Type B pancreatic cell (in vitro differentiated cells): ENCODE measurements around the gene LGALS9. TPM values are rescaled to one million over a fixed set of nuclear protein-coding genes. Genes with fewer than 3 reads are reported as not detected.

Source experiments
- DNase-seq: peaks from one replicate; pipeline ENCODE4 v3.0.0; 2021; ENCODE audit warnings: mixed read lengths; ENCODE audit not compliant: unreplicated experiment; ENCODE audit errors: extremely low spot score
- H3K27ac Mint-ChIP-seq: 2 replicates; pipeline ENCODE4 v1.8.0; 2021; ENCODE audit warnings: mild to moderate bottlenecking, mixed read lengths
- H3K27me3 Mint-ChIP-seq: 2 replicates; pipeline ENCODE4 v1.8.0; 2021; ENCODE audit warnings: mixed read lengths
- H3K36me3 Mint-ChIP-seq: 2 replicates; pipeline ENCODE4 v1.8.0; 2021; ENCODE audit warnings: mixed read lengths
- H3K4me1 Mint-ChIP-seq: one replicate; pipeline ENCODE4 v1.8.0; 2021; ENCODE audit warnings: mixed read lengths; ENCODE audit not compliant: unreplicated experiment
- H3K4me3 Mint-ChIP-seq: 2 replicates; pipeline ENCODE4 v1.8.0; 2021; ENCODE audit warnings: mild to moderate bottlenecking, mixed read lengths
- H3K9me3 Mint-ChIP-seq: 2 replicates; pipeline ENCODE4 v1.8.0; 2021; ENCODE audit warnings: mixed read lengths
- total RNA-seq: library from RNA; stranded (reverse); gene quantifications from 2 replicates; pipeline ENCODE4 v1.2.1, GENCODE V29; 2021; ENCODE audit warnings: low replicate concordance
- TF ChIP-seq, protein P1 (sequence below): fragments of 200-600 bp; sonication (generic); conservative IDR thresholded peaks from 2 replicates; pipeline ENCODE4 v1.5.0; 2021; ENCODE audit warnings: antibody characterized with exemption, mild to moderate bottlenecking

Gene LGALS9
- total RNA-seq, 1 donor from 2014 or later = 25.3 TPM

DNA sequence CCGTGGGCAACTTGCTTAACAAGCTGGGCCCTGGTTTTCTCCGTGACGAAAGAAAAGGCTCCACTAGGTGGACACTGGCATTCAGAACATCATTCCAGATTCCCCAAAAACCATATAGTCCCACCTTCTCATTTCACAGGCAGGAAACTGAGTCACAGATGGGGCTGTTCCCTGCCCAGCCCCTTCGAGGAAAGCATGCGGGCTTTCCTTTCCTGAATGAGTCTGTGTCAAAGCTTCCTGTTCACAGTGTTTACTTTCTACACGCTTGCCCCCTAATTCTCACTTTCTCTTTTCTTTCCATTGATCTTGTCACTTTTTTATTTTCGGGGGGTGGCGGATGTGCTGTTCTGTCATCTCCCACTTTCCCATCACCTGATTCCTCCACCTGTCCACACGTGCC lies 10.3 kb upstream of the LGALS9 start:
- DNase-seq = no peak
- Mint-ChIP-seq H3K27me3 (no peaks in the 10 kb centered on the region), H3K9me3 (no peaks in the 10 kb centered on the region), H3K4me1 (no peaks in the 10 kb centered on the region), H3K36me3 (peaks cover 13% of the 10 kb centered on the region), H3K4me3 (no peak overlapping the region), H3K27ac (no peak overlapping the region)
- TF ChIP-seq, protein P1, sequence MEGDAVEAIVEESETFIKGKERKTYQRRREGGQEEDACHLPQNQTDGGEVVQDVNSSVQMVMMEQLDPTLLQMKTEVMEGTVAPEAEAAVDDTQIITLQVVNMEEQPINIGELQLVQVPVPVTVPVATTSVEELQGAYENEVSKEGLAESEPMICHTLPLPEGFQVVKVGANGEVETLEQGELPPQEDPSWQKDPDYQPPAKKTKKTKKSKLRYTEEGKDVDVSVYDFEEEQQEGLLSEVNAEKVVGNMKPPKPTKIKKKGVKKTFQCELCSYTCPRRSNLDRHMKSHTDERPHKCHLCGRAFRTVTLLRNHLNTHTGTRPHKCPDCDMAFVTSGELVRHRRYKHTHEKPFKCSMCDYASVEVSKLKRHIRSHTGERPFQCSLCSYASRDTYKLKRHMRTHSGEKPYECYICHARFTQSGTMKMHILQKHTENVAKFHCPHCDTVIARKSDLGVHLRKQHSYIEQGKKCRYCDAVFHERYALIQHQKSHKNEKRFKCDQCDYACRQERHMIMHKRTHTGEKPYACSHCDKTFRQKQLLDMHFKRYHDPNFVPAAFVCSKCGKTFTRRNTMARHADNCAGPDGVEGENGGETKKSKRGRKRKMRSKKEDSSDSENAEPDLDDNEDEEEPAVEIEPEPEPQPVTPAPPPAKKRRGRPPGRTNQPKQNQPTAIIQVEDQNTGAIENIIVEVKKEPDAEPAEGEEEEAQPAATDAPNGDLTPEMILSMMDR = no peak

DNA sequence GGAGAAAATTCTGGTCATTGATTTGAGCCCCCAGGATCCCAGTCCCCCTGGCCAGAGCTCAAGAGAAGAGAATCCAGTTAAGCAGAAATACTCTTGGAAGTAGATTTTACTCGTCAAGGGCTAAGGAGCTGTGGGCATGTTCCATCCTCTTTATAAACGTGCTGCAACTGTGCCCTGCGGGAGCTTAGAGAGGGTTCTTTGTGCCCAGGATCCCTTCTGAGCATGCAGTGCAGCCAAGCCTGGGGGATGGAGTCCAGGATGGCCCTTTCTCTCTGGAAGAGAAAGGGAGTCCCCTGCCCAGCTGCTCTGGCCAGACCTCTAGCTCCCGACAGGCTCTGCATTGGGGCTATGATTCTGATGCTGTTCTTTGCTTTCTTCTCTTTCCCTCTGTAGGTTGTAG lies 9.5 kb upstream of the LGALS9 start:
- Mint-ChIP-seq H3K4me1 (no peaks in the 10 kb centered on the region), H3K36me3 (peaks cover 8% of the 10 kb centered on the region)
- no peak for DNase-seq

DNA sequence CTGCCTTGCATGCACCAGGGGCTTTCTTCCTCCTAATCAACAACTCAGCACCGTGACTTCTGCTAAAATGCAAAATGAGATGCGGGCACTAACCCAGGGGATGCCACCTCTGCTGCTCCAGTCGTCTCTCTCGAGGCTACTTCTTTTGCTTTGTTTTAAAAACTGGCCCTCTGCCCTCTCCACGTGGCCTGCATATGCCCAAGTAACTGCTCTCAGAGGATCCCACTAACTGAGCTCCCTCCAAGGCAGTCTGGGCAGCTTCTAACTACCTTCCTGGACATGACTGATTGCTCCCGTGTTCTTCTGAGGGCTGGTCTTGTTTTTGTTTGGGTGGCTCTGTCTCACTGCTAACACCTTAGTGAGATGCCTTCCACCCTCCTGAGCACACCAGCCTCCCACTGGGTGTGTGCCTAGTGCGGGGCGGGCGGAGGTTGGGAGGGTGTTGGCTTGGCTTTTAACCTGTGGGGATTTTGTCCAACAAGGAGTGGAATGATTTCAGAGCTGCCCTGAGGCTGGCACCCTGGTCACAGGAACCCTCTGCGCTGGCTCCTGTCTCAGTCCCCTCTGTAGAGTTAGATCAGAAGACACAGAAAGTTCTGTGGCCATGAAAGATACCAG lies 8.9 kb upstream of the LGALS9 start:
- Mint-ChIP-seq H3K4me1 (no peaks in the 10 kb centered on the region), H3K9me3 (no peaks in the 10 kb centered on the region), H3K27ac (no peak overlapping the region), H3K4me3 (no peak overlapping the region), H3K27me3 (no peaks in the 10 kb centered on the region), H3K36me3 (peaks cover 5% of the 10 kb centered on the region)
- DNase-seq = no peak
- TF ChIP-seq, protein P1 = no peak

More for the DNA sequence above, 9.5 kb upstream of the LGALS9 start:
- no peak overlapping the region for H3K4me3 Mint-ChIP-seq
- H3K9me3 Mint-ChIP-seq = no peaks in the 10 kb centered on the region
- TF ChIP-seq, protein P1 = no peak
- no peak overlapping the region for H3K27ac Mint-ChIP-seq
- H3K27me3 Mint-ChIP-seq = no peaks in the 10 kb centered on the region

DNA sequence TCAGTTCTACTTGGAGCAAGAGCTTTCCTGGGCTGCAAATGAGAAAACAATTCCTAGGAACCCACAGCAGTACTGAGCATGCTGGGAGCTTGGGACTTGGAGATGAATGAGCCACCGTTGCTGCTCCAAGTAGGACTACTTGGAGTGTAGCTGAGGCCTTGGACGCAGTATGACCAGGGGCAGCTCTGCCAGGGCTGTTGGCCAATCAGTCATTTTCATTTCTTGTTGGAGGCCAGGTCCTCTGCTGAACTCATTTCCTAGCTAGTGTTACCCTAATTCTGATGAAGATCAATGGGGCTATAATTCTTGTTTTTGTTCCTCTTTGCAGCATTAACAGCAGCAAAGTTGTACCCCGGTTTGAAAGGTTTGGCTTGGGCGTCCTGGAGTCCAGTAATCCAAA lies 8.0 kb upstream of the LGALS9 start:
- TF ChIP-seq, protein P1 = no peak
- H3K9me3 Mint-ChIP-seq = no peaks in the 10 kb centered on the region
- H3K4me3 Mint-ChIP-seq = no peak overlapping the region
- no peaks in the 10 kb centered on the region for H3K27me3 Mint-ChIP-seq
- no peak overlapping the region for H3K27ac Mint-ChIP-seq
- H3K4me1 Mint-ChIP-seq = no peaks in the 10 kb centered on the region
- DNase-seq = no peak
- peaks cover 5% of the 10 kb centered on the region for H3K36me3 Mint-ChIP-seq

DNA sequence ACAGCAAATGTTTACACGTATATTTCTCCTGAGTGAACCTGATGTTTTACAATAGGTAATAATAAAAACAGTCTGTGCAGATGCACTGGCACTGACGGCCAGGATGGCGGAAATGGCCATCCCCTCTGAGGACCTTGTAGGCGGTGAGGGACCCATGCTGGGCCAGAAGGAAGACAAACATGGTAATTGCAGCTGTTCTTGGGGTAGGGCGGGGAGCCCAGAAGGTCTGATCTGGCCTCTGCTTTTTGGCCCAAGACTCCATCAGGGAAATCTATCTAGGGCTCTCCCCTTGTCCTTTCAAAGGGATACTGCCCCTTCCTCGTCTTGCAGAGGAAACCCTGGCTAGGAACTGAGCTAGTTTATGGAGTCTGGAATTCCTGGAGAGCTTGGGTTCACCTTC lies 7.4 kb upstream of the LGALS9 start:
- Mint-ChIP-seq H3K9me3 (no peaks in the 10 kb centered on the region), H3K36me3 (peaks cover 5% of the 10 kb centered on the region), H3K27me3 (no peaks in the 10 kb centered on the region), H3K4me3 (no peak overlapping the region), H3K27ac (no peak overlapping the region), H3K4me1 (no peaks in the 10 kb centered on the region)
- no peak for DNase-seq
- TF ChIP-seq, protein P1 = no peak

DNA sequence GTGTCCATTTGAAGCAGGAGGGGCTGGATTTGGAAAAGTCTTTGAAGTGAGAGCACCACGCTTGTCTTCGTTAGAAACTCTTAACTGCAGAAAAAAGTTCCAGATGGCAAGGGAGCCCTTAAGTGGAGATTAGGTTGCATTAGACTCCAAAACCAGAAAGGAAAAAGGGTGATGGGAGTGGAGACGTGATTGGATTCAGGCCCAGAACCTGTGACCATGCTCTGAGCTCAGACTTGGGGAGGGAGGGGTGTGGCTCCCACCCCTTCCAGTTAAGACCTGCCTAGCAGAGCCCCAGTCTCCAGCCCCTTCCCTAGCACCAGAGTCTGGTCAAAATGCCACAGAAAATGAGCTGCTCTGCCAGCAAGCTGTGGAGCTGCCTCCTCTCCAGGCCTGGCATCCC lies 6.4 kb upstream of the LGALS9 start:
- H3K27ac Mint-ChIP-seq = no peak overlapping the region
- TF ChIP-seq, protein P1 = no peak

More for the DNA sequence above, 6.4 kb upstream of the LGALS9 start:
- H3K4me3 Mint-ChIP-seq = no peak overlapping the region
- H3K4me1 Mint-ChIP-seq = no peaks in the 10 kb centered on the region
- peaks cover 5% of the 10 kb centered on the region for H3K36me3 Mint-ChIP-seq
- no peaks in the 10 kb centered on the region for H3K27me3 Mint-ChIP-seq
- H3K9me3 Mint-ChIP-seq = no peaks in the 10 kb centered on the region
- DNase-seq = no peak
